Measurements from ENCODE around the gene STK32B.
"Not testable (repeated sequence)": the region's sequence is repeated elsewhere in the genome, so short reads cannot be mapped to it uniquely, and the experiment has no call there.

Gene STK32B

DNA sequence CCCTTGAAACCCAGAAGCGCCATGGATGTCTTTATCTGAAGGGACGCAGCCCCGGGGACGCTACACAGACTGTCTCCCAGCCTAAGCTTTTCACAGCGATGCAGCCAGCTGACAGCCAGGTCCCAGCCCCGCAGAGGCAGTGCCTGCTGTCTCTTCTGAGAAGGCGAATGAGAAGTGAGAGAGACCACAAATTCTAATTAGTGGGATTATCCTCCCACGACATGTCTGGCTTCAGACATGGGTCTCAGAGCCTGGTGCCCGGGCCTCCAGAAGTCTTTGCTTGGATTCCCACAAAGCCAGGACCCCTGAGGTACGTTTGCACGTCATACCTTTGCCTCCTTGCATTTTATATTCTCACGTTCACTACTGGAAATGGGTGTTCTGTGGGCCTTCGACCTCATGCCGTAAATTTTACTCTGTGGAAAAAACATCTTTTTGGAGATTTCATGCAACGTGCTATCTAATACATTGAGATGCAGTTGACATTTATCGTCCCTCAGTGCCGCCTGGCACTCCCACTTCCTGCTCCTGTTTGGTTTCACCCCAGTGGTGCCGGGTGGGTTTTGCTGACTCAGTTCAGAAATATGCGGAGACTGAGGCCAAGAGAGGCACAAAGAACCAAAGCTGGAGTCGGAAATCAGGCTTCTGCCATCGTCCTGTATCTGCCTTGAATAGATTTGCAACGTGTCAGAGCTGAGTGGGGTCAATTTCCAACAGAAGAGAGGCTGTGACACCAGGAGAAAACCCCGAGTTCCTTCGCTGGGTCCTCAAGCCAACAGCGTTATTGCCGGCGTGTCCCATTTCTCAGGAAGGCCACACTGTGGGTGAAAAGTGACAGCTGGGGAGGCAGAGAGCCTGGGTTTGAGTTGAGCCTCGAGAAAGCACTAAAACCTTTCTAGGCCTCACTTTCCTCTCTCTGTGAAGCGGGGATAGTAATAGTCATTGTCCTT is 114.4 kb downstream of the STK32B start:
- DNase-seq = no peak

DNA sequence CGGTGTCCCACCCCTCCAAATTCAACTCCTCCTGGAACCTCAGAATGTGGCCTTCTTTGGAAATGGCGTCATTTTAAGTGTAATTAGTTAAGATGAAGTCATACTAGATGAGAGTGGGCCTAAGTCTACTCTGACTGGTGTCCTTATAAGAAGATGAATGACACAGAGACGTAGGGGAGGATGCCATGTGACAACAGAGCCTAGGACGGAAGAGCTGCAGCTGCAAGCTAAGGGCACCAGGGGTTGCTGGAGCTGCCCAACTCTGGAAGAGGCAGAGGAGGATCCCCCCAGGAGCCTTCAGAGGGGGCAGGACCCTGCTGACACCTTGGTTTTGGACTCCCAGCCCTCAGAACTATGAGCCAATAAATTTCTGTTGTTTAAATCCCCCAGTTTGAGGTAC is 115.1 kb downstream of the STK32B start:
- DNase-seq = no peak

DNA sequence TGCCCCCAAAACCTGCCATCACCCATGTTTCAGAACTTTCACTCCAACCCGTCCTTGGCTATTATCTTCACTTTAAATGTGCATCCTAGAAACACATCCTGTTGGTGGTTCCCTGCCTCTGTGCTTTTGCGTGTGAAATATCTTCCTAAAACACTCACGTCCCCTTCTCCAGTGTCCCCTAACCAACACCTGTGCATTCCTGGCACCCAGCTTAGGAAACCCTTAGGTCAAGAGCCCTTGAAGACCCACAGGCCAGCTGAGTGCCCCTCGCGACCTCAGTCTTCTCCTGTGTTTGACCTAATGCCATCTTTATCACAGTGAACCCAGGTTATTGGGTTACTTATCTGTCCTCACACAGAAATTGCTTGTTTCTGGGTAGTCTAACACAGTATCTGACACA is 117.6 kb downstream of the STK32B start:
- DNase-seq = no peak

DNA sequence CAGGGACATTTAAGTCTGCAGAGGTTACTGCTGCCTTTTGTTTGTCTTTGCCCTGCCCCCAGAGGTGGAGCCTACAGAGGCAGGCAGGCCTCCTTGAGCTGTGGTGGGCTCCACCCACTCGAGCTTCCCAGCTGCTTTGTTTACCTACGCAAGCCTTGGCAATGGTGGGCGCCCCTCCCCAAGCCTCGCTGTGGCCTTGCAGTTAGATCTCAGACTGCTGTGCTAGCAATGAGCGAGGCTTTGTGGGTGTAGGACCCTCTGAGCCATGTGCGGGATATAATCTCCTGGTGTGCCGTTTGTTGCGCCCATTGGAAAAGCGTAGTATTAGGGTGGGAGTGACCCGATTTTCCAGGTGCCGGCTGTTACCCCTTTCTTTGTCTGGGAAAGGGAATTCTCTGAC is 124.6 kb downstream of the STK32B start:
- DNase-seq = not testable (repeated sequence)

DNA sequence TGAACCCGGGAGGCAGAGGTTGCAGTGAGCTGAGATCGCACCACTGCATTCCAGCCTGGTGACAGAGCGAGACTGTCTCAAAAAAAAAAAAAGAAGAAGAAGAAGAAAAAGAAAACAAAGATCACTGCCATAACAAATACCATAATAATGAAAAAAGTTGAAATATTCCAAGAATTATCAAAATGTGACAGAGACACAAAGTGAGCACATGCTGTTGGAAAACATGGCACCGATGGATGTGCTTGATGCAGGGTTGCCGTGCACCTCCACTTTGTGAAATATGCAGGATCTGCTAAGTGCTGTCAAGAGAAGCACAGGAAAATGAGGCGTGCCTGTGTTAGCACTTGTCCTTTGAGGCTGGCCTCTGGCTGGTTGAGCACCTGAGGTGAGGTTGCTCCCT is 133.3 kb downstream of the STK32B start:
- DNase-seq = no peak

DNA sequence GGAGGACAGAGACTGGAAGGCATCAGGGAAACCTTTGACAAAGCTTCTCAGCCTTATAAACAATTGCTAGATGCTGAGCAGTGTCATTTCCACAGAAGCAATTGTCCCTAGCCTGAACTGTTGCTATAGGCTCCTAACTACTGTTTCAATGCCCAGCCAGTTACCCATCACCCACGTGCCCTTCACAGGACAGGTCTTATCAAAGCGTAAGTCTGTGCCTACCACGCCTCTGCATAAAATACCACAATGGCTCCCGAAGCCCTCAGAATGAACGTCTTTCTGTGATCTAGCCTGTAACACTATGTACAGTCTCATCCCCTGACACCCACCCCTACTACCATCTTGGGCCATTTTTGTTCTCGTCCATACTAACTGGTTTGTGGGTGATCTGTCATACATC is 134.3 kb downstream of the STK32B start:
- DNase-seq = no peak

DNA sequence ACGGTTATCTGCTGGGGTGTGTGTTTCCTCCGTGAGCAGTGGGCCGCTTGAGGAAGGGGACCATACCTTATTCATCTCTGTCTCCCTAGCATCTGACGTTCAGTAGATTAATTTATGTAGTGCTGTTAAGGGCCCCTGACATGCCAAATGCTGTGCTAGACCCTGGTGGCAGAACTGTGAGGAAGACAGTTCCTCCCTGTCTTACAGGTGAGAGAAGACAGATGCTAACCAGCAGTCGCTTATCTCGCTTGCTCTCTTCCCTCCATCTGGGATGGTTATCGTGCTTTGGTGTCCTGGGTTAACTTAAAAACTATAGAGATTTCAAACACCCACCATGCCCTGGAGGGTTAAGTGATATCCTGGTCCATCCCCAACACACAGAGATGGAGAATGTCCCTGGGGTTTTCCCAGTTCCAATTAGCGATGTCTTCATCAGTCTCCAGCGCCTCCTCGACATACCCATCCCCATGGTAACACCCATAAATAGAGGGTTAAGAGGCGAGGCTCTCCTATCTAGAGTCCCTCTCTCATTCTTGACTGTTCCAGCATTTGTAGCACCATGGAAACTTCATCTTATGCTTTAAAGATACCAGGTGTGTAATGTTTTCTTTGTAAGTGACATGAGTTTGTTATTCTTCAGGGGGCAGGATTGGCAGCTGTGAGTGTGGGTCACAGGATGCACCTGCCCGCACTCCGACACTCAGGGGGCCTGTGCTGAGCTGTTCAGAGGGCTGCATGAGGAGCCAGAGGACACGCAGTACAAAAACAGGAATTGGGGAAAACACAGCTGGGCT is 135.2 kb downstream of the STK32B start:
- no peak for DNase-seq

DNA sequence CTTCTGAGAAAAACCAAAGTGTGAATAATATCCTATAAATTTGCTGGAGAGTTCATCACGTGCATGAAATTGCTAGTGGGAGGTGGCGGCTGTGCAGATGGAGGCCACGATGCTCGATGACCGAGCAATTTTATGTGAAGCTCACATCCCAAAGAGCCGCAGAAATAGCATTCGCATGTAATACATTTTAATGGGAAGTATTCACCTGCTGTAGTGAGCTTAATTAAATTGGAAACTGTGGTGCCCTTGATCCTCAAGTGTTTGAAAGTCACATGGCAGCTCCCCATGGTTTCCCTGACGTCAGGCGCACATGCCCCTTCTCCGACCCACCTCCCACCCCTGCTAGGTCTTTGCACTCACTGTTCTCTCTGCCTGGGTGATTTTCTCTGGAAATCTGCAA is 136.8 kb downstream of the STK32B start:
- no peak for DNase-seq

DNA sequence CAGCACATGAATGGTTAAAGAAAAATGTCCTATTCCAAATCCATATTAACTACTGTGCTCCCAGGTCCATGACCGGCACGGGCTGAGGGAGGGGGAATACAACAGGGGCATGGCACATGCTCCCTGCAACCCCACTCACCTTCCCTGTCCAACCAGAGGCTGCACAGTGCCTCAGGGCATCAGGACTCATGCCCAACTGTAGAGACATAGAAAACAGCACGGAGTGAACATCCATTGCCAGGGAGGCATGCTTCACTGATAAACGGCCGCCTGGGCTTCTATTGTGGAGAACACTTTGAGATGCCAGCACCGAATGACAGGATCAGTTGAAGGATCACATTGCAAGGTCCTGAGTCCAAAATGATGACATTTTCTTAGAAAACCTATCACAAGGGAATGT is 140.6 kb downstream of the STK32B start:
- DNase-seq = no peak

DNA sequence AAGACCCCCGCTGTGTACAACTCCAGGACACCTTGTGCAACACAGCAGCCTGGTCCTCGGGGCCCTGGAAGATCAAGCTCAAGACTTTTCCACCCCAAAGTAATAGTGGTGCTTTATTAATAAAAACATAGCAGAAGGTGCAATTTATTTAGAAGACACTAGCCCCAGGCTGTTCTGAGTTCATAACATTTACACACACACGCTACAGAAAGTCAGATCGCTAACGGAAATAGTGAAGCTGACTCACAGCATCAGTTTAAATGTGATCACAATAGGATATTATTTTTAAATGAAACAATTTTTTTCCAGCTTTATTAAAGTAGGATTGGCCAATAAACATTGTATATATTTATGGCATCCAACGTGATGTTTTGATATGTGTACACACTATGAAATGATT is 141.0 kb downstream of the STK32B start:
- no peak for DNase-seq

DNA sequence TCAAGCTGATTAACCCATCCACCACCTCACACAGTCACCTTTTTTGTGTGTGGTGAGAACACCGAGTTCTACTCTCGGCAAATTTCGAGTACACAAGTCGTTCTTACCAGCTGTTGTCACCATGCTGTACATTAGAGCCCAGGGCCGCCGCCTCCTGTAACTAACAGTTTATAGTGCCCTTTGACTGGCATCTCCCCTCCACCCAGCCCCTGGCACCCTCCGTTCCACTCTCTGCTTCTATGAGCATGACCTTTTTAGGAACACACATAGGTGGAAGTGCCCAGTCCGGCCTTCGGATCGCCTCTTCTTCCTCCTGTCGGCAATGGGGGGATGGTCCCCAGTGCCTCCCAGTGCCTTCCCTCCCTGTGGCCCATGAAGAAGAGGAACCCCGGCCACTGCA is 141.4 kb downstream of the STK32B start:
- no peak for DNase-seq

DNA sequence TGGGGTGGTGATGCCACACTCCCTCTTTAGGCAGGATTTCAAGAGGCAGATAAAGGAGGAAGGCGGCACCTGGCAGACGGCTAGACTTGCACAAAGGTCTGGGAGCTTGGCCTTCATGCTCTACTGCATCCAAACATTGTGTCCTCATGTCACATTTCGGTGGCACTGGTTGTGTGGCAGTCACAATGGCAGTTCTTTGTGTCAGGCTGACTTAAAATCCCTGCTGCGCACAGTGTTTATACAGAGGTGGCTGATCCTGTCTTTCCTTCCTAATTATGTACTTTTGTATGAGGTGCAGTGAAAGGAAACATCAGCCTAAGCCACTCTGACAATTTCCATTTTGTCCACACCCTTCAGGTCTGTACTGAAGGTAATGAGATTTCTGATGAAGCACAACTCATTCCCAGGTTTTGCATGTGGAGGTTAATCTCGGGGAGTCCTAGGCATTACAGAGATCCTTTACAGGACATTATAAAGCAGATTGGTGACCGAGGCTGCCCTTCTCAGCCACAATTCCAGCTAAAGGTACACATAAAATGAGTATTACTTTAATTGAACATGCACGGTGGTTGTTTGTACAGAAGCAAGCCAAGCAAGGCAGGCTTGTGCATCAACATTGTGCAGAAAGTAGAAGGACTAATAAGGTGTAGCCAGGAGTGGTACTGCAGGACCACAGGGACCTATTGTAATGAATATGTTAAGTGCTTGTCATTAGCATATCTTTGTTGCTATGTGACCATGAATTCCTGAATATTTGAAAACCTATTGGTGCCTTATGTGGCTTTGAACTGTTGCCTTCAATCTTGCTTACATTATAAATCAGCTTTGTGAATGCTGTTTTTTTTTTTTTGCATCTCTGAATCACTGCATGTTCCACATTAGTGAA is 147.6 kb downstream of the STK32B start:
- no peak for DNase-seq

DNA sequence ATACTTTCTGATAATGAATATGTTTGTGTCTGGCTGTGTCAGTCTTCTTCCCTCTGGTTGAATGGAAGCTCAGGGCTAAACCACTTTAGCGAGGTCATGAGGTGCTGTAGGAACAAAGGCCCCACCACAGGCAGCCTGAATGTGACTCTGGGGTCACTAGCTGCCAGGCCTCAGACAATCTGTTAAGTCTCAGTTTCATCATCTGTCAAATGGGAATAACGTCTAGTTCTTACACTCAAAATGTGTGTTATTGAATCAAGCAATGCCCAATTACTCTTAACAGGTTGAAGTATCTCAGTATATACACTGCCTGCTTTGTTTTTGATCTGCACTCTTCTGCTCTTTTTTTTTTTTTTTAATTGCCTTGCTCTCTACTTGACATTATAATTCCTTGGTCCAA is 148.6 kb downstream of the STK32B start:
- DNase-seq = no peak

DNA sequence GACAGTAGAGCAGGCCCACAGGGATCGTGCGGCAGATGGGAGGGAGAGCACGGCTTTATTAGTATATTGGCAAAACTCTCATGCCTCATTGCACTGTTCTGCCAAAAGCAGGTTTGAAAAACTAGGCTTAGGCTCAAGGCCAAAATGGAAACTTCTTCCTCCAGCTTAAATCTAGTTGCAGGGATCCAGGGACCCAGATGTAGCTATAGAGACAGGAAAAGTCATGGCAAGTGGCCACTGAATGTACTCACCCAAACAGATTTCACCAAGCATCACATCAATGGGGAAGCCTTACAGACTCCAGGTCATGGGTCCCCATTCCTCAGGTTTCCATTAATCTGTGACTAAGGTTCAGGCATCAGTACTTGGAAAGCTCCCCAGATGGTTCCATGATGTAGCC is 149.2 kb downstream of the STK32B start:
- DNase-seq = no peak

DNA sequence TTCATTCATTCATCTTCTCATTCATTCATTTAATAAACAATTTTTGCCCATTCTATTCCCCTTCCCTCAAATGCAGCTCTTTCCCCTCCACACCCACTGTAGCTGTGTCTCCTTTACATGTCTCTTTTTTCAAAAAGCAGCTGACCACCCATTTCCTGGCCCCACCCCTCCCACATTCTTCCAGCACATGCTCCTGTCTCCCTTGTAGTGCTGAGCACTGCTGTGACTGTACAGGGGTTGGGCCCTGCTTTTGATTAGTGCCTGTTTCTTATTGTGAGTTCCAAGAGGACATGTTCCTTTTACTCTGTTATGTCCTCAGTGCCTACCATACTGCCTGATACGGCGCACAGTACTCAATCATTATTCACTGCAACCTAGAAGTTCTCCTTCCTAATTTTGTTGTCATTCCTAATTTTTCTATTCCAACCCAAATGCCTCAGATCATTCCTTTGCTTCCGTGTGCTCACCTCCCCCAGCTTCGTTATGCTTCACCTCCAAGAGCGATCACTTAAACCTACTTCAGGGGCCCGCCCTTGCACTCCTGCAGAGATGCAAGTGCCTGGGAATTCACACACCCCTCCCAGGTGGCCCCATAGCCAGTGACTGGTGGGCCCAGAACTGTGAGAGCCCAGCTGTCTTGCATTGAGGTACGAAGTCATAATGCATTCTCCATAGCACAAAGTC is 152.2 kb downstream of the STK32B start:
- no peak for DNase-seq

DNA sequence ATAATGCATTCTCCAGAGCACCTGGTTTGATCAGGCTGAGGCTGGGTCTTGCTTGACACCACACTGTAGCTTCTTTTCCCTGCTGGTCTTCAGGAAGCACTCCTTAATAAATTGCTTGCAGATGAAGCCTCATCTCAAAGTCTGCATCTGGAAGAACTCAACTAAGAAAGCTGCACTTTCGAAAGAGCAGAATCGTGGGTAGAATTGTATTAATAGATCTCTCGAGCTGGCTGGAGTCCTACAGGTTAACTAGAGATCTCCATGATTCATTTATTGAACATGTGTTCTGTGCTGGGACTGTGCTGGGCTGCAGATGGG is 152.7 kb downstream of the STK32B start:
- no peak for DNase-seq

DNA sequence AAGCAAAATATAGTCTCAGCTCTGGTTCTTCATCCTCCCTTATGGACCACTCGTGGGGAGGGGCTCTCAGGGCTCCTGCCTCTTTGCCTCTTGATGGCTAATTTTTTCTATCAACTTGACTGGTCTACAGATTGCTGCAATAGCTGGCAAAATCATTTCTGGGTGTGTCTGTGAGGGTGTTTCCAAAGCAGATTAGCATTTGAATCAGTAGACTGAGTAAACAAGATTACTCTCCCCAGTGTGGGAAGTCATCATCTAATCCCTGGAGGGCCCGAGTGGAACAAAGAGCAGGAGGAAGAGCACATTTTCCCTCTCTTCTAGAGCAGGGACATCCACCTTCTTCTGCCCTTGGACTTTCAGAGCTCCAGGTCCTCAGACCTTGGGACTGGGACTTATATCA is 153.5 kb downstream of the STK32B start:
- no peak for DNase-seq

DNA sequence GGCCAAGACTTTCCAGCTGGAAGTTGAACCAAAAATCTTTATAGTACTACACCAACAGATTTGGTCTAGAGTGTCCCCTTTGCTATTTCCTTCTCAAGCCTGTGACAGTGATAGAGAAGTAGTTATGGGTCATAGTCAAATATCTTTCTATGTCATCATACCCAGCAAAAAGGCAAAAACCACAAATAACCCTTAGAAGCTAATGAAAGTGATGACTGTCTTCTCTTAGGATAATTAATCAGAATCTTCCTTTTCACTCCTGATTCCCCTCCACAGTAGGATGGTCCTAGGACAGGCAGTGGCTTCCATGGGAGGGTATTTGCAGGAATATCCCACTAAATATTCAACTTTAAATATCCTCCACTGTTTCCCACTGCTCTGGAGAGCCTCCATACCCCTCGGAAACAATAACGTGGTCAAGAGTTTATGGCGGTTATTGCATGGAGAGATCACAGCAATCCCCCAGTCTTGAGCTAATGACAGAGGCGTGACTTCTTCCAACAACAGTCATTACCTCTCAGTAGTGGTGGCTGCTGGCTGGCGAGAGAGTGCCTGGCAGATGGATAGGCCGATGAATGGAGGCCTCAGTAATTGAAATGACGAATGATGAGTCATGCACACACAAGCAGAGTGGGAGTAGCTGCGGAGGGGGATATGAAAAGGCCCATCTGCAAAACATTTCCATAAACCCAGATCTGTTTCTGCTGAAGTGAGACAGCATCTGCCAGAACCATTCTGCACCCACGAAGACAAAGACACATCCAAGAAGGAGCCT is 154.9 kb downstream of the STK32B start:
- no peak for DNase-seq

DNA sequence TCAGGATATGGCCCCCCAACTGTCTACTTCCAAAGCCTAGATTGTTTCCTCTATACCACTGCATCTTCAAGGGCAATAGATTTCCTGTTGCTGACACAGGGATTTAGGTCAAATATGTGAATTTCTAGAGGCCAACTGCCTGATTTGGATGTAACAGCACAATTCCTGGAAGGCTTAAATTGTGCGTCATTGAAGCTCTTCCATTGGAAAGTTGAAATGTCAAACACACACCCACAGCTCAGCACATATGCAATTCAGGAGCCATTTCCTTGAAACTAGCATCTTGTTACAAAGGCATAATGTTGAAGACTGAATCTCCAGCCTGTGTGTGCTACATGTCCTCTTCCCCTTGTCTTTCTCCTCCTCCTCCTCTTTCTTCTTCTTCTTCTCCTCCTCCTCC is 158.6 kb downstream of the STK32B start:
- no peak for DNase-seq

DNA sequence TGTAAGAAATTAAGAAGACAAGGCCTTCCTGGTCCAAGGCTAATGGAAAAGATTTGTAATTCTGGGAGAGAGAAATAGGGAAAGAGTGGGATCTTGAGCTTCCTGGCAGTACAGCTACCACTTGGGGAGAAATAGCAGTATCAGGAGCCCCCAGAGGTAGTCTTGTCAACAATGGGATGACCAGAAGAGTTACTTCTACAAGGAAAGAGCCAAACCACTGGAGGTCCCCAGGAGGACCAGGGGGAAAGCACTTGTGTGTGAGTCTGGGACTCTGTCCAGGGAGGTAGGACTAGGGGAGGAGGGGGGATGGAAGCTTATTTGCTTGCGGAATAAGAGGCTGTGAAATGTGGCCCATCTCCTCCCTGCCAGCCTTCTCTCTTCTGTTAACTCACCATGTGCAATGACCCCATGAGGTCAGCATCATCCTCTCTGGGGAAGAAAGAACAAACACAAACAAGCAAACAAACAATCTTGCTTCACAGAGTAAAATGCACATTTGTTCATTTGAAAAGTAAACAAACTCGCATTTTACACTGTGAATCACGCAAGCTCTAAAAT is 160.1 kb downstream of the STK32B start:
- DNase-seq = no peak

DNA sequence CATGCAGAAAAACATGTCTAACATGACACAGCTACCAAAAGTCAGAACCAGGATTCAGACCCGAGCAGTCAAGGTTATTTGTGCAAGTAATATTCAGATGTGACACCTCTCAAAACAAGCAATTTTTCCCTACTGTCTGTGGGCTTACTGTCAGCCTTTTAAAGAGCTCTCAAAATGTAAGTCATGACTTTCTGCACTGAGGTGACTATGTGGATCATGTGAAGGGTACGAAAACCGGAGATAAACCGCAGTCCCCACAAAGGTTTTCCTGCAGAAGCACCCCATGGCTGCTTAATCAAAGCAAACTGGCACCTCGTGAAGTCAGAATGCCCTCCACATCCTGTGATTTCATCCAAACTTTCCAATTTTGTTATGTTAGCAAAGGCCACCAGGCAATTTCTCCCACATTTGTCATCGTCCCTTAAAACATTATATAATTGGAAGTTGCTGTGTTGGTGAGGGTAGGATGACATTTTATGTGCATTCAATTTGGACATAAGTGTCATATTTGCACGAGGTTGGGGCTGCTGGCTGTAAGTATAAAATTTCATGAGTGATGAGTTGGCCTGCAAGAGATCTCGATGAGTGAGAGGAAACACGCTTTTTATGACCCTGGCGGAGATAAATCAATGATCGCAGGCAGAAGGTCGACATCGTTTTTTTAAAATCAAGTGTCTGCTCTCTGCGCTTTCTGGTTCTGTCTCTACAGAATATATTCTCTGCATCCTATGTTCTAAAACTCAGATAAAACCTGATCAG is 161.2 kb downstream of the STK32B start:
- no peak for DNase-seq
